ENCODE data around the gene GDPD4.

The GDPD4 gene

DNA sequence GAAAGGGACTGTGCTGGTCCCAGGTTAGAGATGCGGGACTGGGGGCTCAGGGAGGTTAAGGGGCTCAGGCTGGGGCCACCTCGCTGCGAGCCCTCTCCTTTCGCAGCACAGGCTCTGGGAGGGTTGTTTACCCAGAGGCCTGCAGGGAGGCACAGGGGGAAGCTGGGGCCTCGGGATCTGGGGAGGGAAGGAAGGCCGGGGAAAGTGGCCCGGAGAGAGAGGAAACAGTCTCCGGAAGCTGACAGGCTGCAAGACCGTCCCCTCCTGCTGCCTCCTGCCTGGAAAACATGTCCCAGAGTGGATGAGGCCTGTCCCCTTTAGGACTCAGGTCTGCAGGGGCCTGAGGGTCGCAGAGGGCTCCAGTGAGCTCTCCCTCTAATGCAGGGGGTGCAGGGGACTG, 128.0 kb downstream of the GDPD4 start:
- no peak for DNase-seq (ENCODE audit: low read depth)

DNA sequence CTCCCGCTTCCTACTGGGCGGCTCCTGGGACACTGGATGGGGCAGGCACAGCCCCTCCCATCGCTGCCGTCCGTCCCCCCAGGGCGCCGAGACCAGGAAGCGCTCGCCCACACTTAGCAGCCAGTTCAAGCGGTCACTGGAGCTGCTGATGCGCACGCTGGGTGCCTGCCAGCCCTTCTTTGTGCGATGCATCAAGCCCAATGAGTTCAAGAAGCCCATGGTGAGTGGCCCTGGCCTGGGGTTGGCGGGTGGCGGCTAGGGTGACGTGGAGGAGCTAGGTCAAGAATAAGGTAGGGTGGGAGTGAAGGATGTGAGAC, 128.9 kb downstream of the GDPD4 start:
- no peak for DNase-seq (ENCODE audit: low read depth)

DNA sequence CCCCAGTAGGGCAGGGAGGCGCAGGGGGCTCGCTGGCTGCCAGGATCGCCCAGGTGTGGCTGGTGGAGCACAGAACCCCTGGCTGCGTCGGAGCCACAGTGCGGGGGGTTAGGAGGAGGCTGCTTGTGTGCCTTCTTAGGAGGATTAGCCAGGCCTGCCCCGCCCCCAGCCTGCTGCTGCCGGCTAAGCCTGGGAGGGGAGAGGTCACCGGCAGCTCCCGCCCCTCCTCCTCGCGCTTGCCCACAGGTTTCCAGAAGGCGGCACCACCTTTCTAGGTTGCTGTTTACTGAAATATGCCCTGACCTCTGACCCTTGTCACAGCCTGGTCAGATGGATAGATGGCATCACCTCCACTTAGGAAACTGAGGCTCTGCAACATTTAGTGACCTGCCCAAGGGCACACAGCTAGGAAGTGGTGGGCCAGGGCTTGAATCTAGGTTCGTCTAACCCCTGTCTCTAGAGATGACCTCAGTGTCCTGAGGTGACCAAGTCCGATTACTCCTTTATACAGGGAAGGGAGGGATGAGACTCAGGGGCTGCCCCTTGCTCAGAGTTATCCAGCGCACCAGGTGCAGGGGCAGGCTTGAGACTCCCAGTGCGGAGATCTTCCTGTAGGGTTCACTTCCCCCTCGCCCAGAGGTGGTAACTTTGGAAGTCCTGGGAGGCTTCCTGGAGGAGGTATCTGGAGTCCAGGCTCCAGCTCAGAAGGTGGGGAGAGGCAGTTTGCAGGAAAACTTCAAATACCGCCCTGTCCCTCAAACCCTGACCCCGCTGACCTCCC, 129.4 kb downstream of the GDPD4 start:
- DNase-seq (ENCODE audit: low read depth) = no peak

DNA sequence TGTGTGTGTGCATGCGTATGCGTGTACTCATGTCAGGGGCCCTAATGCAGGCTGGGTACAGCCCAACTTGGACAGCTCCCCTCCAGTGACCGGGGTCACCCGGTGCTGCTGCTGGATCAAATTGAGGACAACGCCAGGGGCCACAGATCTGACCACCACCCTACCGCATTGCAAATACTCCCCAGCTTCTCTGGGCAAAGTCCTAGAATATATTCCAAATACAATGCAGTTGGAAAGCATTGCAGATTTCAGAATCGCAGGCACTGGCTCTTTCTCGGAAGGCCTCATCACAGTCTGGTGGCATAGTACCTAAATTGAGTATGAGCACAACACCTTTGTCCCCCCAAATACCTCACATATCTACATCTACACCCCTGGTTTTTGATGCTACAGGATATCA, 130.2 kb downstream of the GDPD4 start:
- no peak for DNase-seq (ENCODE audit: low read depth)

DNA sequence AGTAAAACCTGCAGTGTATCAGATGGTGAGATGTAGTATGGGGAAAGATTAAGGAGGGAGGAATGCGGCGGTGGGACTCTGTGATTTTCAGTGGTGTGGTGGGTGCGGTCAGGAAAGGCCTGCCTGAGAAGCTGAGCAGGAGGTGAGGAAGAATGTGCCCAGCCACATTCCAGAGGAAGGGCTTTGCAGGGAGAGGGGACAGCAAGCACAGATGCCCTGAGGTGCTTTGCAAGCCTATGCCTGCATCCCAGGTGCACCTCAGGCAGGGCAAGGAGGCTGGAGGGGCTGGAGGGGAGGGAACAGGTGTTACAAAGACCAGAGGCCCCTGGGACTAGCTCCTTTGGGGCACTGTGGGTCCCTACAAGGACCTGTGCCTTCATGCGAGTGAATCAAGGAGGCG, 131.4 kb downstream of the GDPD4 start:
- DNase-seq (ENCODE audit: low read depth) = no peak

DNA sequence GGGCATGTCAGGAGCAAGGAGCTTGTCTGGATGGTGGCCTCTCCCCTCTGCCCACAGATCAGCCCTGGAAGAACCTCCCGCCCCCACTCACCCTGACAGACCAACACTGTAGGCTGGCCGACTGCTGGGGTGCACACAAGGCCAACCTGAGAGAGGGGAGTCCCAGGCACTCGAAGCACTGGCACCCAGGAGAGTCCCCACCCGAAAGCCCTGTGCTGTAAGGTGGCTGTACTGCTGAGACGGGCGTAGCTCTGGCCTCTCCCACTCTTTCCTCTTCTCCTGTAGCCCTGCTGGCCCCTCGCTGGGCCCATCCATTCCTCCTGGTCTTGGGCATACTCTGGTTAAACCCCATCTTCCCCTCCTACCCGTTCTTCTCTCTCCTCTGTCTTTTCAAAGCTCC, 133.7 kb downstream of the GDPD4 start:
- DNase-seq (ENCODE audit: low read depth) = no peak

DNA sequence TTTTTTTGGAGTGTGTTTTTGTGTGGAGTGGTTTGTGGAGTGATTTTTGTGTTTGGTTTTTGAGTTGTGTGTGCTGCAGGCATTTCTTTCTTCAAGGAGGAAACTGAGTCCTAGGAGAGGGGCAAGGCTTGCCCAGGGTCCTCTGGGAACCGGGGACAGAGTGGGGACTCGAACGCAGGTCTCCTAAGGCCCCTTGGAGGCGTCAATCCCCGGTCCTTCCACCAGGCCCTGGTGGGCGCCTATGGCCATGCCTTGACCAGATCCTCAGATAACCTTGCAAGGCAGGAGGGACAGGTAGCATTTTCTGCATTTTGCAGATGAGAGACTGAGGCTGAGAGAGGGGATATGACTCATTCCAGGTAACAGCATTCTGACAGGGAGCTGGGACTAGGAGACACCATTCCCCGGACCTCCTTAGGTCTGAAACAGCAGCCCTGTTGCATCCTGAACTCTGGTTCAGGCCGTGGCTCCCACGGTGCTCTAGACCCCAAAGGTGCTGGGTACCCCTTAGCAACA, 134.3 kb downstream of the GDPD4 start:
- DNase-seq (ENCODE audit: low read depth) = no peak
